Hepatocyte (in vitro differentiated cells): Measurements from ENCODE around the gene TTYH2. TPM values are rescaled to one million over a fixed set of nuclear protein-coding genes. Genes with fewer than 3 reads are reported as not detected.
A peak's percentile ranks its signal among the peaks of the same experiment; 100 is the strongest.

Source experiments
- DNase-seq: peaks from one replicate; pipeline ENCODE4 v3.0.0-alpha.2; 2016; ENCODE audit warnings: low spot score
- H2AFZ ChIP-seq: fragments of 200-600 bp; sonication (generic); 2 replicates; pipeline ENCODE4 v1.6.0; 2016; ENCODE audit warnings: antibody characterized with exemption, mild to moderate bottlenecking
- H3K27ac ChIP-seq: fragments of 200-600 bp; sonication (generic); 2 replicates; pipeline ENCODE4 v1.5.1; 2016; ENCODE audit warnings: mild to moderate bottlenecking
- H3K27me3 ChIP-seq: fragments of 200-600 bp; sonication (generic); 2 replicates; pipeline ENCODE4 v1.6.1; 2016
- H3K36me3 ChIP-seq: fragments of 200-600 bp; sonication (generic); replicated peaks from 2 replicates; pipeline ENCODE4 v1.5.1; 2016; ENCODE audit warnings: low read depth; ENCODE audit not compliant: insufficient read depth
- H3K4me1 ChIP-seq: fragments of 200-600 bp; sonication (generic); 2 replicates; pipeline ENCODE4 v1.5.1; 2016; ENCODE audit warnings: mild to moderate bottlenecking, moderate library complexity; ENCODE audit not compliant: insufficient read depth
- H3K4me2 ChIP-seq: fragments of 200-600 bp; sonication (generic); 2 replicates; pipeline ENCODE4 v1.6.0; 2016
- H3K4me3 ChIP-seq: fragments of 200-600 bp; sonication (generic); 2 replicates; pipeline ENCODE4 v1.5.1; 2016; ENCODE audit warnings: mild to moderate bottlenecking
- H3K79me2 ChIP-seq: fragments of 200-600 bp; sonication (generic); 2 replicates; pipeline ENCODE4 v1.6.0; 2017; ENCODE audit warnings: mild to moderate bottlenecking
- H3K9me2 ChIP-seq: fragments of 200-600 bp; sonication (generic); replicated peaks from 2 replicates; pipeline ENCODE4 v1.6.0; 2017; ENCODE audit warnings: mild to moderate bottlenecking; ENCODE audit not compliant: insufficient read depth
- H3K9me3 ChIP-seq: fragments of 200-600 bp; sonication (generic); 2 replicates; pipeline ENCODE4 v1.5.1; 2016; ENCODE audit warnings: low read depth, mild to moderate bottlenecking
- H4K20me1 ChIP-seq: fragments of 200-600 bp; sonication (generic); 2 replicates; pipeline ENCODE4 v1.6.0; 2016; ENCODE audit warnings: mild to moderate bottlenecking; ENCODE audit not compliant: insufficient read depth, poor library complexity, severe bottlenecking
- CTCF ChIP-seq: fragments of 200-600 bp; sonication (generic); IDR thresholded peaks from 2 replicates; pipeline ENCODE4 v1.5.1; 2016; ENCODE audit warnings: antibody characterized with exemption, mild to moderate bottlenecking; ENCODE audit not compliant: poor library complexity
- EZH2 ChIP-seq: fragments of 200-600 bp; sonication (generic); IDR thresholded peaks from 2 replicates; pipeline ENCODE4 v1.6.1; 2016; ENCODE audit warnings: antibody characterized with exemption, mild to moderate bottlenecking, borderline replicate concordance
- EZH2phosphoT487 ChIP-seq: fragments of 200-600 bp; sonication (generic); IDR thresholded peaks from one replicate; pipeline ENCODE4 v1.6.1; 2018; ENCODE audit warnings: antibody characterized with exemption, mild to moderate bottlenecking, low read depth, moderate library complexity; ENCODE audit not compliant: unreplicated experiment, severe bottlenecking
- WGBS: methylation state at CpG from one replicate; pipeline ENCODE4 v1.1.6; 2016; ENCODE audit warnings: low lambda C conversion rate; ENCODE audit errors: missing lambda C conversion rate; 5-methylcytosine and 5-hydroxymethylcytosine counted together
- polyA plus RNA-seq: library from polyadenylated mRNA; unstranded; fragments of >200 nt; fragmentation: Nextera tagmentation; extraction: Ambion mirVana; gene quantifications from 2 replicates; pipeline ENCODE4 v1.2.1, GENCODE V29; 2016
- total RNA-seq: library from RNA; depleted of rRNA; stranded (reverse); fragments of >200 nt; gene quantifications from 2 replicates; pipeline ENCODE4 v1.2.3, GENCODE V29; 2014

TTYH2 gene
- total and polyA plus RNA-seq, 2 experiments from 2014 or later = 7.4 to 7.8 TPM

DNA sequence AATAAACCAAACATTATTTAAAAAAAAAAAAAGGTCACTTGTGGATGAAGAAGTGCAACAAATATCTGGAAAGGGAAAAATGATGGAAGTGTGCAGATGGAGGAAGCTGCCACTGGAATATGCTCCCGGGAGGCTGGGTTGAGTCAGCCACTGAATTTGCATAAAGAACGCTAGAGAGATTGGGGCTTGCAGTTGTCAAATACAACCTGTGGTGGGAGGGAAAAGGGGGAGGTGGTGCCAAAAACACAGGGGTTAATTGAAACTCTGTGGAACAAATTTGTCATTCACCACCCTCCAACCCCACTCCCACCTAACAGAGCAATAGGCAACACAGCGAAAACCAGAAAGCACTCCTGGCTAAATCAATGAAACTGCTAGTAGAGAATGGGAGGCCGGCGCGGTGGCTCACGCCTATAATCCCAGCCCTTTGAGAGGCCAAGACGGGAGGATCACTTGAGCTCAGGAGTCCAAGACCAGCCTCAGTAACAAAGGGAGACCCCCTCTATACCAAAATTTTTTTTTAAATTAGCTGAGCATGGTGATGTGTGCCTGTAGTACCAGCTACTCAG is 47.5 kb upstream of the TTYH2 start:
- Histone ChIP-seq H3K79me2 (no peaks in the 10 kb centered on the region), H4K20me1 (no peaks in the 10 kb centered on the region), H3K27me3 (no peaks in the 10 kb centered on the region), H3K27ac (no peak overlapping the region), H3K9me3 (no peaks in the 10 kb centered on the region), H3K36me3 (no peaks in the 10 kb centered on the region), H3K4me2 (no peak overlapping the region), H3K4me3 (no peak overlapping the region), H3K9me2 (no peaks in the 10 kb centered on the region), H2AFZ (no peak overlapping the region), H3K4me1 (no peaks in the 10 kb centered on the region)
- TF ChIP-seq EZH2 (no peak), CTCF (no peak), EZH2phosphoT487 (no peak)
- DNase-seq = no peak
- WGBS = 80% methylated on average over 8 of the region's 8 CpGs

DNA sequence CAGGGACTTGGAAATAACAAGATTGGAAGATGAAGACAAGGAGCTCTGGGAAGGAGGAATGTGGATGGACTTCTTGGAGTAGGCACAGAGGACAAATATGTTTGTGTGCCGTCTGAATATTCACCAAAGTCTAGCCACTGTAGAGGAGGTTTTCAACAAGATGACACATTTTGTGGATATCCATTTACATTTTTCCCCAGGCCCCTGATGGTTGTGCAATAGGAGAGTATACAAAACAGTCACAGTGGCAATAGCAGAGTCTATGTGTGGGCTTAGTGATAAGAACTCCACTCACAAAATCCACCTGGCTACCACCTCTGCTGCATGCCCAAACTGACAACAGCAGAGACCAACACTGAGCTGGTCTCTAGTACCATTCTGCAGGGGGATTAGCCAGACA is 42.4 kb upstream of the TTYH2 start:
- Histone ChIP-seq H3K27me3 (peaks cover 12% of the 10 kb centered on the region), H3K36me3 (no peaks in the 10 kb centered on the region), H3K9me2 (no peaks in the 10 kb centered on the region), H3K79me2 (no peaks in the 10 kb centered on the region), H2AFZ (no peak overlapping the region), H3K4me3 (no peak overlapping the region), H4K20me1 (no peaks in the 10 kb centered on the region), H3K4me1 (no peaks in the 10 kb centered on the region), H3K27ac (no peak overlapping the region), H3K4me2 (no peak overlapping the region), H3K9me3 (no peaks in the 10 kb centered on the region)
- no peak for DNase-seq
- TF ChIP-seq EZH2phosphoT487 = no peak
- no peak for TF ChIP-seq CTCF
- no peak for TF ChIP-seq EZH2
- 68% methylated on average over 1 of the region's 1 CpG for WGBS

DNA sequence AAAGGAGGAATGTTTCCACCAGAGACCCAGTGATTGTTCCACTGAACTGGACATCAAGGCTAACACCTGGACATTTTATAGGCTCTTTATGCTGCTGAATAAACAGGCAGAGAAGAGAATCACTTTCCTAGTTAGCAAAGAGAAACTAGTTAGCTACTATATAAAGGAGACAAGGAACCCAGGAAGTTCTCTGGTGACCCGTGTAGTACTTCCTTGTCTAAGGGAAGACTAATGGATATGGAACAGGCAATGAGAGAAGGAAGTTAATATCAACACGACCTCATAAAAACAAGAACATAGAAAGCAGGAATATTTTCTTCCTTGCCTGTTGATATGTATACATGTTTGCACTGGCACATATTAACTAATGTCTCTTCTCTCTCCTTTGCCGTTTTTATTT is 40.7 kb upstream of the TTYH2 start:
- WGBS = 72% methylated on average over 3 of the region's 3 CpGs
- Histone ChIP-seq H3K4me3 (no peak overlapping the region), H3K4me1 (no peaks in the 10 kb centered on the region), H4K20me1 (no peaks in the 10 kb centered on the region), H3K4me2 (no peak overlapping the region), H3K36me3 (no peaks in the 10 kb centered on the region), H3K79me2 (no peaks in the 10 kb centered on the region), H3K9me2 (no peaks in the 10 kb centered on the region), H2AFZ (no peak overlapping the region), H3K9me3 (no peaks in the 10 kb centered on the region), H3K27ac (no peak overlapping the region), H3K27me3 (peaks cover 12% of the 10 kb centered on the region)
- no peak for TF ChIP-seq EZH2
- no peak for TF ChIP-seq EZH2phosphoT487
- TF ChIP-seq CTCF = no peak
- DNase-seq = no peak

DNA sequence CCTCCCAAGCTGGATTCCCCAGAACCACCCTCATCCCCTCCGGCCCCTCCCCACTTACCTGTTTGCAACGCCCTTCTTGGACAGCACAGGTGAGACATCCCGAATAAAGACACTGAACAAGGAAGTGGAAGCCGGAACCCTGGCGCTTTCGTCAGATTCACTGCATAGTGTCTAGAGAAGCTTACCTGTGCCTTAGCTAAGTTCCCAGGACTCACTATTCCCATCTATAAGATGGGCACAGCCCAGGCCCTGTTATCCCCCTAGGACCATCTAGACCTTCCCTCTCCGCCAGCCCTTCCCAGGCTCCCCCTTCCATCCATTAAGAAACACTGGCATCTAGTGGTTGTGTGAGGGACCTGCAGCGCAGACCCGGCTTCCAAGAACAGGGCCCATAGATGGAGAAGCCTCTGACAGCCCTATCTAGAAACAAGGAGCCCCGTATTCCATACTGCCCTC is 36.8 kb upstream of the TTYH2 start:
- H3K9me2 ChIP-seq = no peaks in the 10 kb centered on the region

More for the DNA sequence above, 36.8 kb upstream of the TTYH2 start:
- no peaks in the 10 kb centered on the region for H4K20me1 ChIP-seq
- TF ChIP-seq EZH2 (no peak), CTCF (peak; percentile 91)
- no peaks in the 10 kb centered on the region for H3K79me2 ChIP-seq
- no peak overlapping the region for H3K27ac ChIP-seq
- H3K4me2 ChIP-seq = no peak overlapping the region
- no peak overlapping the region for H3K4me3 ChIP-seq
- no peaks in the 10 kb centered on the region for H3K4me1 ChIP-seq
- 55% methylated on average over 10 of the region's 10 CpGs for WGBS
- H3K27me3 ChIP-seq = peaks cover 20% of the 10 kb centered on the region
- no peaks in the 10 kb centered on the region for H3K9me3 ChIP-seq
- no peaks in the 10 kb centered on the region for H3K36me3 ChIP-seq
- peak; percentile 85 for DNase-seq
- H2AFZ ChIP-seq = no peak overlapping the region
